GM19438 (cell line): ENCODE data around the gene HDHD5.
"Not testable (repeated sequence)": the region's sequence is repeated elsewhere in the genome, so short reads cannot be mapped to it uniquely, and the experiment has no call there.

ENCODE experiments used
- ATAC-seq: cut with Tn5 transposase; IDR thresholded peaks from one replicate; pipeline ENCODE4 v1.9.1; 2021; ENCODE audit warnings: low read depth; ENCODE audit not compliant: unreplicated experiment

HDHD5 gene

DNA sequence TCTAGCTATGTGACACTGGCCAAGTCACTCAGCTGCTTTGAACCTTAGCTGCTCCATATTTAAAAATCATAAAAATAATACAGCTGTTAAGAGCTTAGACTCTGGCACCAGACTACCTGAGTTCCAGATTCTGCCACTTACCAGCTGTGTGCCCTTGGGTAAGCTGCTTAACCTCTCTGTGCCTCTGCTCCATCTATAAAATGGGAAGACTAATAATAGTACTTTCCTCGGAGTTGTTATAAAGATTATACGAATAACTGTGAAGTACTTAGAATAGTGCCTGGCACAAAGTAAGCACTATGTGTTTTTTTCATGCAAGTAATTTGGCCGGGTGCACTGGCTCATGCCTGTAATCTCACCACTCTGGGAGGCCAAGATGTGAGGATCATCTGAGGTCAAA lies 1.4 kb downstream of the HDHD5 start:
- no peak for ATAC-seq

DNA sequence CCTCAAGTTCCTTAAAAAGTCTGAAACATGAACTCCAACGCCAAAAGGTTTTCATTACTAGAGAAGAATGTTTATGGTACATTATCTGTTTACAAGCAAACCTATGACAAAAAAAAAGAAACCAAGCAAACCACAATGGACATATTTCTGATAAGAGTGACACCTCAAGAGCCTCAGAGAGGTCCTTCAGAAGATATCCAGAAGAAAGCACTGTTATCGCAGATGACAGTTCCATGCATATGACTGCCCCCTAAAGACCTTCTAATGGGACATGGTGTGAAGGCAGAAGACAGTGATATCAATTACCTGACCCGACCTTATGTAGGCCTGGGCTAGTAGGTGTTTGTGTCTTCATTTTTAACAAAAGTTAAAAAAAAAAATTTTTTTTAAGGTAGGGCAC lies 3.1 kb downstream of the HDHD5 start:
- ATAC-seq = no peak

DNA sequence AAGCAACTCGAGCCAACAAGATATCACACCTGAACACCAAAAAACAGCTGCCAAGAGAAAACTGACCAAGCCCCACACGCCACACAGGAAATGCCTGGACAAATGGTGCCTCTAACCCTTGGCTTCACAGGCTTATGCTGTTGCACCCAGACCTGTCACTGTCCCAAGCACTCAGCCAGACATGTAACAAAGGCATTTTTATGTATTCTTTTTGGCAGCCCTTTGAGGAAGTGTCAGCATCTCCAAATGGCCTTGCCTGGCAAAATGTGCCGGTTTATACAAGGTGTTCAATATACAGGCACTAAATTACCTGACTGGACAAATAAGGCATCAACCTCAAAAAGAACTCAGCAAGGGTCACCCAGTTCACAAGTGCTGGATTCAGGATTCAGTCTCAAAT lies 6.1 kb downstream of the HDHD5 start:
- ATAC-seq = no peak

DNA sequence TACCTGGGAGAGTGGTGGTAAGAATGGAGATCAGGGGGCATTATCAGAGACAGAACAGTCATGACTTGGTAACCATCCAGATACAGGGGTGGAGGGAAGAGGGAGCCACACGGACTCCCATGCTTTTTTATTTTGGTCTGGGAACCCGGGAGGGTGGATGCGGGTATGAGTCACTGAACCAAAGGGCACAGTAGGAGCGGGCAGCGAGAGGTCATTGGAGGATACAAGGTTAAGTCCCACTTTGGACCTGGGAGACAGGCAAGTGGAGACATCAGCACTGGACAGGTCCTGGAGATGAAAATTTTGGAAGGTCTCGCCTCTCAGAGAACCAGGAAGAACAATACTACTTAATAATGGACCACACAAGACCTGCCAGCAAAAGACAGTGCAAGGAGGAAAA lies 6.7 kb downstream of the HDHD5 start:
- ATAC-seq = no peak

DNA sequence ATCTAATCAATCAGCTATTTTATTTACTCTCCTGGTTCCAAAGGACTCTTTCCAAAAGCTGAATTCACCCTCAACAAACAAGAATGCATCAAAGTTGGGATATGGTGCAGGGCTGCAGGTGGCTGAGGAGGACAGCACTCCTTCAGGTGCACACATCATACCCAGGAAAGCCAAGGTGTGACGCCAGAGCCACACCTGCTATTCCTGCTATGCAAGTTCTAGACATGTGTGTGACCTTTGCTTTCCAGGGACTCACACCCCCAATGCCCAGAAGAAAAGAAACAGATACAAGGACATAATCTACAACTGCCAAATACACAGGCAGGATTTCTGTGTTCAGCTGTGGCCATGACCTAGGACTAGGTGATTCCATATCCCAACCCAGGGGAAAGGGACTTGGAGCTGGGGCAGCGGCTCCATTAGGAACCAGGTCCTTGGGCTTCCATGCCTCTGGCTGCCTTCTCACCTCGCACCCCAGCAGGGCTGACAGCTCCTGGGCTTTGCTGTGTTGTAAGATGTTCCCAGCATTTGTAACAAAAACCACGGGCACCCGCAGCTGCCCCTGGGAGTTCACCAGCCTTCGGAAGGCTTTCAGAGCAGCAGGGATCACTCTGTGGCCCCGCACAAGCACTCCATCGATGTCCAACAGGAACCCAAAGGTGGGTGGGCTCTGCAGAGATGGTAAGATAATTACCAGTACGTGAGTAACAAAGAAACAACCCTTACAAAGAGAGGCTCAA lies 9.8 kb downstream of the HDHD5 start:
- ATAC-seq = no peak

DNA sequence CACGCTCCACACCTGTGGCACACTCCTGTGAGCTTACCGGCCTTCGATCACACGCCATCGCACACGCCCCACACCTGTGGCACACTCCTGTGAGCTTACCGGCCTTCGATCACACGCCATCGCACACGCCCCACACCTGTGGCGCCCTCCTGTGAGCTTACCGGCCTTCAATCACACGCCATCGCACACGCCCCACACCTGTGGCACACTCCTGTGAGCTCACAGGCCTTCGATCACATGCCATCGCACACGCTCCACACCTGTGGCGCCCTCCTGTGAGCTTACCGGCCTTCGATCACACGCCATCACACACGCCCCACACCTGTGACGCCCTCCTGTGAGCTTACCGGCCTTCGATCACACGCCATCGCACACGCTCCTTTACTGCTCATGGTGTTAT lies 11.6 kb downstream of the HDHD5 start:
- ATAC-seq = not testable (repeated sequence)

DNA sequence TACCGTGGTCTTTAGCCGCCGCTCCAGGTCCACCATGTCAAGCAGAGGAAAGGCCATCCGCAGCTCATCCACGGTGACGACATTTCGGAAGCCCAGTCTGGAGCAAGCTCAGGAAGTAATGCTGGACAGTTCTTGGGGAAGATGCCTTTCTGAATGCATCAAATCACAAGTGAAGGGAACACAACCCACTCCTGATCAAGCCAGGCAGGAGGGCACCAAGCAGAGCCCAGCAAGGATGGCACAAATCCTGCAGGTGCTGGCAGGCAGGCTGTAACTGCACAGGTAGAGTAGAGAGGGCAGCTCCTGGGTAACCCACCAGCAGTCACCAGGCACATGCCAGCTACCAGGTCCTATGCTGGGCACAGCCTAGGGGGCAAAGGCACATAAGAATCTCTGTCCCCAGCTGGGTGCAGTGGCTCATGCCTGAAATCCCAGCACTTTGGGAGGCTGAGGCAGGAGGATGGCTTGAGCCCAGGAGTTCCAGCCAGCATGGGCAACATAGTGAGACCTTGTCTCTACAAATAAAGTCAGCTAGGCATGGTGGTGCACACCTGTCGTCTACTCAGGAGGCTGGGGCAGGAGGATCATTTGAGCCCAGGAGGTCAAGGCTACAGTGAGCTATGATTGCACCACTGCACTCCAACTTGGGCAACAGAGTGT lies 13.9 kb downstream of the HDHD5 start:
- ATAC-seq = no peak

DNA sequence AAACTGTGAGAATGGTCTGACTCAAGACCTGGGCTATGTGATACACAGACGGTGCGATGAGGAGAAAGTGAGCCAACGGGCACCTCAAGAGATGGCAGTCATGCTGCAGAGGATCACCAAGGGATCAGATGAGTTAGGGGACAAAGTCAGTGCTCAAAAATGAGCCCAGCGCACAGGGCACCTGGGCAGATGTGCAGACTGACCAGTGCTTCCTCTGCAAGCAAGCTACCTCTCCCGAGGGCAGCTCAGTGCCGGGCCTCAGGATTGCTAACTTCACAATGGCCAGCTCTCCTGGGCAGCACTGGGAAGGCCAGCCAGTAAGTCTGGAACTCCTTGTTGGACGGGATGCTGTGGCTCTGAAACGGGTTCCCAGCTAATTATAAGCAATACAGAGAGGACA lies 15.3 kb downstream of the HDHD5 start:
- no peak for ATAC-seq

DNA sequence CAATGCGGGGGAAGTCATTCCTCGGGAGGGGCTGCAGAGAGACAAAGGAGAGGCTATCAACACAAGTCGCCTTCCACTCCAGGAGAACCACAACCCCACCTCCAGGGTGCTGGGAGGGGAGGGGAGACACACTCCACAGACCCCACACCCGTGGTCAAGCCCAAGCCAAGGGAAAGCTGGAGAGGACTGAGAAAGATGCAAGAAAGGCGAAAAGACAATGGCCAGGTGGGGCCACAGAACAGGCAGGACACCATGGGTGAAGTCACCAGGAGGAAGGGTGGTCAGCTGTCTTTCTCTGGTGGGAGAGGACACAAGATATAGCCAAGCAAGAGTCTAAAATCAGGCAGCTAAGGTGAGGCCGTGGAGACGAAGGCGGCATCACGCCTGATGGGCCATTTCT lies 16.0 kb downstream of the HDHD5 start:
- no peak for ATAC-seq

DNA sequence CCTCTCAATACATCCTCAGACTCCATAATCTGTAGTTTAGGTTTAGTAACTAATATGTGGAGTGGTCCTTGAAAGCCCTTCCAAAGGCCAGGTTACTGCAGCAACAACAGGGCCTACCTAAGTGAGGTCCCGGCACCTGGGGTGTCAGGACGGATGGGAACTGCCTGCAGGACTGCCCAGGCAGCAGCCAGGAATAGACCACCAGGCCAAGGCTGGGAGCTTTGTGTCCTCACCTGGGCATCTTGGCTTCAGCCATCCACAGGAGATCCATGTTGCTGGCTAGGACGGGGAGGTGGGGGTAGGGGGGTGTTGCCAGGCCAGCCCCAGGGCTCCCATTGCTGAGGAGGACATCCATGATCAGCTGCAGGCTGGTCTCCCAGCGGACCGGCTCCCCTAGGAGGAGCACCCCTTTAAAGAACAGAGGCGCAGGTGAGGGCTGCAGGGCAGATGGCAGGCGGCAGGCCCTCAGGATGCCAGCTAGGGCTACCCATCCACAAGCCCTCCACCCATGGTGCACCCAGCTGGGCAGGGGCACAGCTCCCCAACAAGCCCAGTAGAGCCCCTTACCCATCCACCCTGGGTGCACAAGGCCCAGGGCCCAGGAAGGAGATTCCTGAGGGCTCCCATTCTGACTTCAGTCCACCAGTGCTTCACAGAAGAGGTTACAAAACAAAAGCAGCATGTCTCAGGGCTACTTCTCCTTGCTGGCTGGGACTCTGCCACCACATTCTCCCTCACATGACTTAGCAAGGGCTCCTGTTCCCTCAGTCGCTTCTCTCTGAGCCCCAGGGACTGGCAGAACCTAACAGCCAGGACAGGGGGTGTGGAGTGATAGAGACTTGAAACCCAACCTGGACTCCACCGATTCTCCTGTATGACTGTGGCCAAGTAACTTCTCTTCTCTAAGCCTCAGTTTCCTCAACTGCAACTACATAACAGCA lies 18.0 kb downstream of the HDHD5 start:
- no peak for ATAC-seq

DNA sequence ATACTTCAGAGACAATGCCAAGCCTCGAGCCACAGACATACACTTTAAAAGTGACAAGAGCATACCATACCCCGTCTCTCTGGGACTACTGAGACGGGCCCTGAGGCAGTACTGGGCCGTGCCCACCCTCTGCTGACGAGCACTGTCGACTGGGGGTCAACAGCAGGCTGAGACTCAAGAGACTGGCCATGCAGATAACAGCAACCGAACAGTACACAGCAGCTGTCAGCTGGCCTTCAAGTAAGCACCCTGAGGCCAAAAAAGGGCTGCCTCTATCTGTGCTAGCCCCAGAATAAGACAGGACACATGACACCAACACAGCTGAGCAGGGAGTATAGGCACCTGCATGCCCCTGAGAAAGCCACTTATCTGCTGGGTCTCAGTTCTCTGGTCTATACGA lies 19.1 kb downstream of the HDHD5 start:
- no peak for ATAC-seq

DNA sequence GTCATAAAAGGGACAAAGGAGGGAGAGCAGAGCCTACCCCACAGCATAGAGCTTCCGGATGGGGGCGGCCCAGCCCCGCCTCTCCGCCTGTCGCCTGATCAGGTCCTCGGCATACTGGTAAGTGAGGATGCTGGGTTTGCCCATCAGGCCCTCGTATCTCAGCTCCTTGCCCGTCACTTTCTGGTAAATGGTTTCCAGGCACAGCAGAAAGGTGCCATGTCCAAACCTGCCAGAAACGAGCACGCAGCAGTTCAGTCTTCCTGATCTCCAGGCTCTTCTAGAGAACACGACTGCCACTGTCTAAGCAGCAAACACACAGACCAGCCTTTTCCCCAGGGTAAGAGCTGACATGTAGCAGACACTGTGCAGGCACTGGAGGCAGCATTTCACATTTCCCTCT lies 20.6 kb downstream of the HDHD5 start:
- ATAC-seq = no peak

DNA sequence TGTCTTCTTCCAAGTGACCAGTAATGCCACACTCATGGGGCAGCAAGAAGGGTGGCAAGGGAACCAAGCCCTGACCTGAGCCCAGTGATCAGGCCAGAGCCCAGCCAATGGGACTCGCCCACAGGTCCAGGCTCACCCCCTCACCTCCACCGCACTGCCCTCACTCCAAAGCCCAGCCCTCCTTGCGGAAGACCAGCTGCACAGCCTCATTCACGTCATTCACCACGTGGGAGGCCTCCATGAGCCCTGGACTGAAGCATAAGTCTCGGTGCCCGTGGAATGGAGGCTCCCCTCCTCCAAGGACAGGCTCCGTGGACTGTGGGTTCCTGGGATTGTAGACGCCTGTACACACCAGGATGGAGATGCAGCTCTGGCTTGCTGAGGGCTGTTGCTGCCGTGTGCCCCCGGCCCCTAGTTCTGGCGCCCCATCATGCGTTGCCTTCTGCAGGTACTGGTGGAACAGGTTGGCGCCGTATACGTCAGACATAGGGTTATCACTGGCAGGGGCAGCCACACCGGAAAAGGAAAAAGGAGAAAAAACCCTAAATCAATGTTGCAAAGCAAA lies 21.1 kb downstream of the HDHD5 start:
- no peak for ATAC-seq

DNA sequence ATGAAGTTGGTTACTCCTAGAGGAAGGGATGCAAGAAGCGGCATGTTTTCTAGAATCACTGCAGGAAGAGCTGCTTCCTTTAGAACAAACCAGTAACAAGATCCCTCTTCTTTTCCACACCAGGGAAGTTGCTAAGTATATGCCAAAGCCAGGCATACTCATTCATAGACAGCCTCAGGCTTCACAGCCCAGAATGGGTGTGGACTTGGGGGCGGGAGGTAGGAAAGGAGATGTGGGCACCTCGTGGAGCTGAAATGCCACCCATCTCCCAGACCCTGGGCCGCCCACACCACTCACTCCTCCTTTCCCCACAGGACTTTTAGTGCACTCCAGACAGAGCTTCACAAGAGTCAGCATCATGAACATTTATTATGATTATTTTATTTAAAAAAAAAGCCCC lies 21.9 kb downstream of the HDHD5 start:
- no peak for ATAC-seq

DNA sequence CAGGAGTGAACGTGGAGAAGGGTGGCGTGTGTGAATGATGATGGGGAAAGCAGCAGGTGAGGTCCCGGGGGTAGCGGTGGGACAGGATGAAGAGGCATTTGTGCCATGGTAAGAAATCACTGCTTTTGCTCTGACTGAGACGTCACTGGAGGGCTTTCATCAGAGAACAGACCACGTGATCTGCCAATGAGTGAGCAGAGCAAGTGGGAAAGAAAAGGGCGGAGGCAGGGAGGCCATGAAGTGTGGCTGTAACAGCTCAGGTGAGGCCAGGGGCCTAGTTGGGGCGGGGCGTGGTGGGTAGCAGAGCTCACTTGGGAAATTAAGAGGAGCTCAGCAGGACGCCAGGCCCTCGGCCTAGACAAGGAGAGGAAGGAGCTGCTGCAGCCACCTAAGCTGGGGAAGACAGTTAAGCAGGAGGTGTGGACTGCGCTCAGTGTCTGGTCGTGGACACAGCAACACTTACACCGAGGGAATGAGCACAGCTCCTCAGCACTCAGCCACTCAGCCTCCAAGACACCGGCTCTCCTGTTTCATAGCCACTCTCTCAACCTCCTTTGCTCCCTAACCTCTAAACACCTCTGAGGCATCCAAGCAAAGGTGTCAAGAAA lies 23.8 kb downstream of the HDHD5 start:
- ATAC-seq = no peak

DNA sequence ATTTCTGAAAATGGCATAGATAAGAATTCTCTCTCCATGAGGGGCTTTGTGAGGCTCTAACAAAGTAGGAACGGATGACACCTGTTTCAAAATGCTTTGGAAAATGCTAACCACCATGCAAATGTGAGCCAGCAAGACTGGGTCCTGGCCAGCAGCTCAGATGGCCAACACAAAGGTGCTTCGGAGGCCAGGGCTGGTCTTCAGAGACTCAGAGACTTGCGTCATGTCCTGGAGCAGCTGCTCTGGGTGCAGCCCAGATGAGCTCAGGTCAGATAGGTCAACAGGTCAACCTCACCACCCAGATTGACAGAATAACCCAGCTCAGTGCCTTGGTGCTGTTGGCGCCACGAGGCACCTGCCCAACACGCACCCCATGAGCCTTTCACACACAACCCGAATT lies 25.9 kb downstream of the HDHD5 start:
- ATAC-seq = no peak

DNA sequence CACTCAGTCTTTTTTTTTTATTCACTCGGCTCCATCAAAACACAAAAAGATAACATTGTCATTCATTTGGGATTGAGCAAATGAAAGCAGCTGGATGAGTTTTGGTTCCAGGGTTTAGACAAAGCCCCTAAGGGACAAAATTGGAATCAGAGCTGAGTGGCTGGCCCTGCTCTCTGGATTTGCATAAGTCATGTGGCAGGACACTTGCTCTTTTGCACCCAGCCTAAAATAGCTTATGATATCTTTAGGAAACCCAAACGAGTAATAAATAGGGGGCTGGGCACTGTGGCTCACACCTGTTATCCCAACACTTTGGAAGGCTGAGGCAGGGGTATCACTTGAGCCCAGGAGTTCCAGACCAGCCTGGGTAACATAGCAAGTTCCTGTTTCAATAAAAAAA lies 27.0 kb downstream of the HDHD5 start:
- ATAC-seq = no peak

DNA sequence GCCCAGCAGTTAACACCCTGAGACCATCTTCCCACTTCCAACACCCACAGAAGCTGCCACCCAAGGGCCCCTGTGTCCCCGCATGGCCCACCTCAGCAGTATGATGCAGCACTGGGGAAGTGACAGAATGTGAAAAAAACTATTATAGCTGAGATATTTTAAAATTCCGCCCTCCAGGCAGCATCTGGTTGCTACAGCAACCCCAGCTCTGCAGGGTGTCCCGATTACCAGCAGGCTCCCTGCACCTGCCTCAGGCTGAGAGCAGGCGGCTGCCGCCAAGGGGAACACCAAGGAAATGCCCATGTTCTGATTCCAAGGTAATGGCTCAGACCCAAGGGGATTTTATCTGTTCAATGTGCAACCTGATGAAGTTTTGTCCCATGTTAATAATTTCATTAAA lies 27.4 kb downstream of the HDHD5 start:
- no peak for ATAC-seq

DNA sequence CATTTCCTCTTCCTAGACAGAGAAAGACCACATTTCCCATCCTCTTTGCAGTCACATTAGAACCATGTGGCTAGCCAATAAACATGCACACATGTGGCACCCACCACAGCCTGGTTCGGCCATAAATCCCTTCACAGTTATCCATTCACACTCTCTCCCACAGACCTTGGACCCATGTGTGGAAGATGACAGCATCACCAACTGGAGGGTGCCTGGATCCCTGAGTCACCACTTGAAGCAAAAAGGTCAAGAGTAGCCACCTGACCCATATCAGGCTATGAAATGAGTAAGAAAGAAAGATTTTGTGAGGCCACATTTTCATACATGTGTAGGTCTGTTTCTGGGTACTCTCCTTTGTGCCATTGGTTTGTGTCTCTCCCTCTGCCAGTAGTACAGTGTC lies 28.9 kb downstream of the HDHD5 start:
- no peak for ATAC-seq
